Measurements from ENCODE around the gene SP140L. TPM values are rescaled to one million over a fixed set of nuclear protein-coding genes. Genes with fewer than 3 reads are reported as not detected.
"Not testable (repeated sequence)": the region's sequence is repeated elsewhere in the genome, so short reads cannot be mapped to it uniquely, and the experiment has no call there.

Gene SP140L
- polyA plus RNA-seq, 1 experiment, result 8.7 TPM

DNA sequence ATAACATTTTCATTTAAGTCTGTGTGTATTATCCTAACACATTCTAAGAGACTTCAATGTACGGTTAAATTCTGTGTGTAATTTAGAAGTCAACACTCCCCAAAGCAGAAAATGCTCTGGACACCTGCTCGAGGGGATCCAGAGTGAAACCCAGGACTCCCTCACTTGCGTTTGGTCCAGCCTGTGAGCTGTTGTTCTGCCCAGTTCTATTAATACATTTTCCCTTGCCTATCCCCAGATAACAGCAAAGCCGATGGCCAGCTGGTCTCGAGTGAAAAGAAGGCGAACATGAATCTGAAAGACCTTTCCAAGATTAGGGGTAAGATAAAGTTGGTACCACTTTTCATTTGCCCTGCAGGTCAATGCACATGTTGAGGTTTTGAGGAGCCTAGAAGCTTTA lies 58.0 kb downstream of the SP140L start:
- Histone ChIP-seq H3K27me3 (ENCODE audit: control insufficient read depth, insufficient read depth, low read length) (no peaks in the 10 kb centered on the region), H3K4me3 (ENCODE audit: low read depth, low read length) (no peak overlapping the region), H3K36me3 (ENCODE audit: control insufficient read depth, insufficient read depth, low read length) (peaks cover 8% of the 10 kb centered on the region)
- no peak for DNase-seq (ENCODE audit: low read depth)
- ChIA-PET POLR2A (no interaction called here), CTCF (no interaction called here)
- TF ChIP-seq, protein P1, sequence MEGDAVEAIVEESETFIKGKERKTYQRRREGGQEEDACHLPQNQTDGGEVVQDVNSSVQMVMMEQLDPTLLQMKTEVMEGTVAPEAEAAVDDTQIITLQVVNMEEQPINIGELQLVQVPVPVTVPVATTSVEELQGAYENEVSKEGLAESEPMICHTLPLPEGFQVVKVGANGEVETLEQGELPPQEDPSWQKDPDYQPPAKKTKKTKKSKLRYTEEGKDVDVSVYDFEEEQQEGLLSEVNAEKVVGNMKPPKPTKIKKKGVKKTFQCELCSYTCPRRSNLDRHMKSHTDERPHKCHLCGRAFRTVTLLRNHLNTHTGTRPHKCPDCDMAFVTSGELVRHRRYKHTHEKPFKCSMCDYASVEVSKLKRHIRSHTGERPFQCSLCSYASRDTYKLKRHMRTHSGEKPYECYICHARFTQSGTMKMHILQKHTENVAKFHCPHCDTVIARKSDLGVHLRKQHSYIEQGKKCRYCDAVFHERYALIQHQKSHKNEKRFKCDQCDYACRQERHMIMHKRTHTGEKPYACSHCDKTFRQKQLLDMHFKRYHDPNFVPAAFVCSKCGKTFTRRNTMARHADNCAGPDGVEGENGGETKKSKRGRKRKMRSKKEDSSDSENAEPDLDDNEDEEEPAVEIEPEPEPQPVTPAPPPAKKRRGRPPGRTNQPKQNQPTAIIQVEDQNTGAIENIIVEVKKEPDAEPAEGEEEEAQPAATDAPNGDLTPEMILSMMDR (IDR thresholded peaks at IDR 0.05; ENCODE audit: insufficient read depth, low read depth, low read length), result no peak

DNA sequence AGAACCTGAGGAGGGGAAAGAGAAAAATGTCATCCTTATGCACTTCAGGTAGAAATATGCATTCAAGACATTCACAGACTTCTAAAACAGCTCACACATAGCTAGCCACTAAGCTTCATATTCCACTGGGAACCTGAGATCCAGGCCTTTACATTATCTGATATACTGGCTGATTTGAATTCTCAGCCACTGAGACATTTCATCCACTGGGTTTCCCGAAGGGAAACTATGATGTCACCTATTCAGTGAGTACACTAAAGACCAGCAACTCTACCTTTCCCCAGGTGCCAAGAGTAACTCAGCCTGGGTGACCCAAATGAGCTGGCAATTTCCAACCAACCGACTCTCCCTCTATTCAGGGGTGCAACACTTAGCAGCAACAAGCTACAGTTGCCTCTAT lies 67.3 kb downstream of the SP140L start:
- POLR2A ChIA-PET, result no interaction called here
- Histone ChIP-seq H3K27me3 (ENCODE audit: control insufficient read depth, insufficient read depth, low read length) (no peaks in the 10 kb centered on the region), H3K36me3 (ENCODE audit: control insufficient read depth, insufficient read depth, low read length) (peaks cover 14% of the 10 kb centered on the region), H3K4me3 (ENCODE audit: low read depth, low read length) (no peak overlapping the region)
- TF ChIP-seq, protein P1 (IDR thresholded peaks at IDR 0.05; ENCODE audit: insufficient read depth, low read depth, low read length), result no peak
- no peak for DNase-seq (ENCODE audit: low read depth)
- CTCF ChIA-PET, result no interaction called here

DNA sequence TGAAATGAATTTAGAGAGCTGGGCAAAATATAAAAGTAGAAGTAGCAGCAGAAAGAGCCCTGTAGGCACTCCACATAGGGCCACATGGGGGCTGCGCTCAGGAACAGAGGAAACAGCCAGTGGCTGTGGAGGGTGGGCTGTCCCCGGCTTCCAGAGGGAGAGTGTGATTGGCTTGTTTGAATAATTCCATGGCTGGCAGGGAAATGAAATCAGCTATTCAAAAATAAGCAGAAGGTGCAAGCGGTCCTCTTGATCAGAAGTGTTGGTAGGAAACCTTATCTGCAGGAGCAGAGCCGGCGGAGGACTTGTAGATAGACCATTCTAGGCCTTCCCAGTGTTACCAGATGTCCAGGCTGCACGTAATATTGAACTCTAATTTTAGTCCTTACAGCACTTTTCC lies 71.7 kb downstream of the SP140L start:
- H3K27me3 ChIP-seq (ENCODE audit: control insufficient read depth, insufficient read depth, low read length); CTCF ChIA-PET; DNase-seq (ENCODE audit: low read depth); POLR2A ChIA-PET; H3K4me3 ChIP-seq (ENCODE audit: low read depth, low read length): not testable (repeated sequence)
- peaks cover 10% of the 10 kb centered on the region; the same call in 1 of the 2 replicates for H3K36me3 ChIP-seq (ENCODE audit: control insufficient read depth, insufficient read depth, low read length)

DNA sequence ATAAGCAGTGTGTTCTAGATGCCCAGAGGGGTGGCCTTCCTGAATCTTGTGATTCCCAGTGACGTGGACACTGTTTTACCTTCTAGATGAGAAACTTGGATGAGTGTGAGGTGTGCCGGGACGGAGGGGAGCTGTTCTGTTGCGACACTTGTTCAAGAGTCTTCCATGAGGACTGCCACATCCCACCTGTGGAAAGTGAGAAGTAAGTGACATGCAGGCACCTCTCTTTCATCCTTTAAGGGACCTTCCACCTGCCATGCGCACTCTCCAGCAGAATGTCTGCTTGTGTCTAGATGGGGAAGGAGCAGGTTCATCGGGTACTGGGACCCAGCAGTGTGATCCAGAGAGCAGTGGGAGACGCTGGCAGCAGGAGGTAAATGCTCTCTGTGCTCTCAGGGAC lies 73.0 kb downstream of the SP140L start:
- Histone ChIP-seq H3K27me3 (ENCODE audit: control insufficient read depth, insufficient read depth, low read length) (no peaks in the 10 kb centered on the region), H3K4me3 (ENCODE audit: low read depth, low read length) (no peak overlapping the region), H3K36me3 (ENCODE audit: control insufficient read depth, insufficient read depth, low read length) (peaks cover 10% of the 10 kb centered on the region; the same call in 1 of the 2 replicates)
- POLR2A ChIA-PET, result no interaction called here
- no peak for DNase-seq (ENCODE audit: low read depth)
- TF ChIP-seq, protein P1 (IDR thresholded peaks at IDR 0.05; ENCODE audit: insufficient read depth, low read depth, low read length), result no peak
- CTCF ChIA-PET, result no interaction called here

DNA sequence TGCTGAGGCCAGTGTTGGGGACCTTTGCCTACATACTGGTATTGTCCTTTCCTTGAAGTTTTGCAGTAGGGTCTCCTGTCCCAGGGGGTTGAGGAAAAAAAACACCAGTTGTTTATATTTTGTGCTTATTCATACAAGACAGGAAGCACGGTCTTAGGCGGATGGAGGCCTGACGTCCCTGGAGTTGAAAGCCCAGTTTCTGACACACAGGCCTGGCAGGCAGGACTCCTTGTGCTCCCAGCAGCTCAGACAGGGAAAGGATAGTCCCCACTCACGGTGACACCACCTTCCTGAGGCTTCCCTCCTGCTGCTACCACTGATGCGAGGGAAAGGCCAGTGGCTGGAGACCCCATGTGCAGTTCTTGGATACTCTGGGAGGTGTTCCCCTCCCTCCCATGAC lies 73.5 kb downstream of the SP140L start:
- CTCF ChIA-PET, result no interaction called here
- POLR2A ChIA-PET, result no interaction called here
- DNase-seq (ENCODE audit: low read depth), result no peak

DNA sequence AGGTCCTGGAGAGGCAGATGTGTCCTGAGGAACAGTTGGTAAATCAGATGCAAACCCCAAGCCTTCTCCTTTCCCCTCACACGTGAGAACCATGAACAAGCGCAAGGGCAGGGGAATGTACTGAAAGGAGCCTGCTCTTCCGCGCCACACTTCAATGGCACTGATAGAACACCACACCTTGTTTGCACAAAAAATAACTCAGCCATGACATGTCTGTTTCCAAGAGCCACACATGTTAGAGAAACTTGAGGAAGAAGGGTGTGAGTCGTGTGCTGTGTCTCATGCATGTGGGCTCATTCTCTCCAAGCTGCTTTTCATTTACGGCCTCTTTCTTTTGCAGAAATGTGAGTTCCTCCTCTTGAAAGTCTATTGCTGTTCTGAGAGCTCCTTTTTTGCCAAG lies 74.0 kb downstream of the SP140L start:
- POLR2A ChIA-PET; H3K27me3 ChIP-seq (ENCODE audit: control insufficient read depth, insufficient read depth, low read length); H3K4me3 ChIP-seq (ENCODE audit: low read depth, low read length); CTCF ChIA-PET; H3K36me3 ChIP-seq (ENCODE audit: control insufficient read depth, insufficient read depth, low read length); DNase-seq (ENCODE audit: low read depth): not testable (repeated sequence)

More for the DNA sequence above, 73.5 kb downstream of the SP140L start:
- Histone ChIP-seq H3K4me3 (ENCODE audit: low read depth, low read length) (no peak overlapping the region), H3K36me3 (ENCODE audit: control insufficient read depth, insufficient read depth, low read length) (peaks cover 10% of the 10 kb centered on the region; the same call in 1 of the 2 replicates), H3K27me3 (ENCODE audit: control insufficient read depth, insufficient read depth, low read length) (no peaks in the 10 kb centered on the region)
- TF ChIP-seq, protein P1 (IDR thresholded peaks at IDR 0.05; ENCODE audit: insufficient read depth, low read depth, low read length), result no peak
